WI38 (cell line): ENCODE results near the gene CD247.

Experiments used
- H3K4me3 ChIP-seq: 2 replicates; pipeline ENCODE4 v1.5.1; 2011; ENCODE audit warnings: low read depth, mild to moderate bottlenecking, control low read depth, low read length
- CTCF ChIP-seq: IDR thresholded peaks from 2 replicates; pipeline ENCODE4 v1.5.1; 2012; ENCODE audit warnings: low read depth, mild to moderate bottlenecking, control low read depth, low read length

CD247 gene

GRCh38 chr1:167408355-167408754 is 110.0 kb downstream of the CD247 start:
- no peak overlapping the region for H3K4me3 ChIP-seq
- no peak for TF ChIP-seq CTCF

GRCh38 chr1:167404908-167405307 is 113.4 kb downstream of the CD247 start:
- TF ChIP-seq CTCF: no peak
- no peak overlapping the region for H3K4me3 ChIP-seq

GRCh38 chr1:167404161-167404888 is 114.0 kb downstream of the CD247 start:
- H3K4me3 ChIP-seq: no peak overlapping the region
- no peak for TF ChIP-seq CTCF

GRCh38 chr1:167401260-167401873 is 117.0 kb downstream of the CD247 start:
- H3K4me3 ChIP-seq: no peak overlapping the region
- TF ChIP-seq CTCF: peak; percentile 28; the same call in 1 of the 2 replicates

GRCh38 chr1:167400359-167400953 is 117.9 kb downstream of the CD247 start:
- H3K4me3 ChIP-seq: no peak overlapping the region
- TF ChIP-seq CTCF: no peak

- TF ChIP-seq CTCF: no peak
- no peak overlapping the region for H3K4me3 ChIP-seq
Measured at GRCh38 chr1:167392200-167392696, 126.1 kb downstream of the CD247 start.

GRCh38 chr1:167388976-167389375 is 129.4 kb downstream of the CD247 start:
- H3K4me3 ChIP-seq: no peak overlapping the region
- TF ChIP-seq CTCF: no peak
